ENCODE data around the gene RRAGC. TPM values are rescaled to one million over a fixed set of nuclear protein-coding genes. Genes with fewer than 3 reads are reported as not detected.
A peak's percentile ranks its signal among the peaks of the same experiment; 100 is the strongest.
"Not testable (repeated sequence)": the region's sequence is repeated elsewhere in the genome, so short reads cannot be mapped to it uniquely, and the experiment has no call there.

RRAGC gene
- total RNA-seq, 2 experiments from 2014 or later: 17.2 to 17.5 TPM

GRCh38 chr1:38819516-38819915 lies 40.1 kb downstream of the RRAGC start:
- no peaks in the 10 kb centered on the region for H3K9me3 Mint-ChIP-seq
- H3K27me3 Mint-ChIP-seq: peaks cover 68% of the 10 kb centered on the region
- no peak overlapping the region for H3K27ac Mint-ChIP-seq
- ChIA-PET POLR2A (no interaction called here), CTCF (interaction anchor here (1.3 to 1.7 kb wide), 2 partner anchors 16 to 102 kb away, joined by 3 to 4 read pairs; no protein-coding TSS in a partner anchor)
- no peak overlapping the region for H3K4me3 Mint-ChIP-seq
- H3K36me3 Mint-ChIP-seq (ENCODE audit: low read depth): no peaks in the 10 kb centered on the region
- DNase-seq: no peak
- peaks cover 22% of the 10 kb centered on the region for H3K4me1 Mint-ChIP-seq

DNA sequence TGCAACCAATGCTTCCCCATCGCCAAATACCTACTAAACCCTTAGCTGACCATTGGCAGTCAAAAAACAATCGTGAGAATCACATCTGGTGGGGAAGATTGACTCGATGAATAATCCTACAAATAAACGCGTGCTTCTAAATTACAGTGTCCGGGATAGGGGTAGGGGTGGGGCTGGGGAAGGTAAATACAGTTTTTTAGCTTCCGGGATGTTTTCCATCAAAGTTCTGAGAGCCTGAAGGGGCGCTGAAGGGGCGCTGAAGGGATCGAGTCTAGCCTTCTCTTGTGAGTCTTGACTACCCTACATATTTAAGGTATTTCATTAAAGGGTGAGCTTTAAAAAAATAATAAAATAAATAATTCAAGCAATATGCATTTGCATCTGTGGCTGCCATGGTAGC lies 40.5 kb downstream of the RRAGC start:
- H3K27ac Mint-ChIP-seq: no peak overlapping the region
- no peaks in the 10 kb centered on the region for H3K36me3 Mint-ChIP-seq (ENCODE audit: low read depth)
- ChIA-PET CTCF (interaction anchor here (0.5 kb wide), 1 partner anchor 279 kb away, joined by 3 read pairs; no protein-coding TSS in a partner anchor), POLR2A (no interaction called here)
- no peaks in the 10 kb centered on the region for H3K9me3 Mint-ChIP-seq
- H3K4me3 Mint-ChIP-seq: no peak overlapping the region
- H3K4me1 Mint-ChIP-seq: peaks cover 22% of the 10 kb centered on the region
- no peak for DNase-seq
- peaks cover 69% of the 10 kb centered on the region for H3K27me3 Mint-ChIP-seq

GRCh38 chr1:38818175-38818976 lies 41.2 kb downstream of the RRAGC start:
- H3K27ac Mint-ChIP-seq: no peak overlapping the region
- POLR2A ChIA-PET: no interaction called here
- H3K4me1 Mint-ChIP-seq: peaks cover 22% of the 10 kb centered on the region
- H3K36me3 Mint-ChIP-seq (ENCODE audit: low read depth): no peaks in the 10 kb centered on the region
- CTCF ChIA-PET: interaction anchor here (0.5 to 0.6 kb wide), 2 partner anchors 241 to 279 kb away, joined by 3 read pairs; no protein-coding TSS in a partner anchor
- H3K9me3 Mint-ChIP-seq: no peaks in the 10 kb centered on the region
- H3K4me3 Mint-ChIP-seq: no peak overlapping the region
- DNase-seq: peak; percentile 32
- H3K27me3 Mint-ChIP-seq: peaks cover 75% of the 10 kb centered on the region

- H3K9me3 Mint-ChIP-seq: no peaks in the 10 kb centered on the region
- H3K4me1 Mint-ChIP-seq: peaks cover 22% of the 10 kb centered on the region
- ChIA-PET CTCF (no interaction called here), POLR2A (no interaction called here)
- H3K27me3 Mint-ChIP-seq: peaks cover 81% of the 10 kb centered on the region
- no peak for DNase-seq
- no peak overlapping the region for H3K4me3 Mint-ChIP-seq
- no peaks in the 10 kb centered on the region for H3K36me3 Mint-ChIP-seq (ENCODE audit: low read depth)
- H3K27ac Mint-ChIP-seq: no peak overlapping the region
Observed at GRCh38 chr1:38817267-38818174, 42.1 kb downstream of the RRAGC start.

- POLR2A ChIA-PET: no interaction called here
Observed at GRCh38 chr1:38815903-38816627, 43.5 kb downstream of the RRAGC start.

GRCh38 chr1:38814984-38815464 lies 44.5 kb downstream of the RRAGC start:
- no peak overlapping the region for H3K27ac Mint-ChIP-seq
- H3K27me3 Mint-ChIP-seq: peaks cover 74% of the 10 kb centered on the region
- no peaks in the 10 kb centered on the region for H3K36me3 Mint-ChIP-seq (ENCODE audit: low read depth)
- no peak for DNase-seq
- ChIA-PET CTCF (no interaction called here), POLR2A (no interaction called here)
- H3K4me1 Mint-ChIP-seq: peaks cover 22% of the 10 kb centered on the region
- H3K9me3 Mint-ChIP-seq: no peaks in the 10 kb centered on the region
- H3K4me3 Mint-ChIP-seq: no peak overlapping the region

More at GRCh38 chr1:38815903-38816627, 43.5 kb downstream of the RRAGC start:
- Mint-ChIP-seq H3K27ac (no peak overlapping the region), H3K36me3 (ENCODE audit: low read depth) (no peaks in the 10 kb centered on the region), H3K4me1 (peaks cover 22% of the 10 kb centered on the region), H3K9me3 (no peaks in the 10 kb centered on the region), H3K27me3 (peaks cover 76% of the 10 kb centered on the region), H3K4me3 (no peak overlapping the region)
- CTCF ChIA-PET: no interaction called here
- peak; percentile 13 for DNase-seq

- Mint-ChIP-seq H3K9me3 (no peaks in the 10 kb centered on the region), H3K4me3 (no peak overlapping the region), H3K27me3 (peaks cover 70% of the 10 kb centered on the region), H3K27ac (no peak overlapping the region), H3K4me1 (peaks cover 22% of the 10 kb centered on the region), H3K36me3 (ENCODE audit: low read depth) (no peaks in the 10 kb centered on the region)
- DNase-seq: no peak
- ChIA-PET POLR2A (no interaction called here), CTCF (no interaction called here)
Observed at GRCh38 chr1:38814444-38814983, 45.1 kb downstream of the RRAGC start.

DNA sequence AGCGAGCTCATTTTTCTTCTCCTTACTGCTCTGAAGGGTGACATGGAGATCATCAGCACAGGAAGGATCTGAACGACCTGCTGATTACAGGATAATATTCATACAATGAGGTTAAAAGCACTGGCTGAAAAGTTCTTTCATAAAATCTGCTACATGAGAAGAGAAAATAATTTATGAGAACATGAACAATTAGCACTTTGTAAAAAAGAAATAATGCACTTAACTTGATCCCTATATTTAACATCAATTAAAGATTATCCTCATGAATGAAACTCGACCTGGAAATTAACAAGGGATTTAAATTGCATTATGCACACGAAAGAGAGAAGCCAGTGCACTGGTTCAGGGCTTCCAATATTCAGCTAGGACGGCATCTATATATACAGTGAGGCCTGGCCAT lies 46.6 kb downstream of the RRAGC start:
- ChIA-PET CTCF (interaction anchor here (1.1 kb wide), 1 partner anchor 1358 kb away, joined by 3 read pairs; no protein-coding TSS in a partner anchor), POLR2A (no interaction called here)
- peaks cover 70% of the 10 kb centered on the region for H3K27me3 Mint-ChIP-seq
- no peak for DNase-seq
- H3K9me3 Mint-ChIP-seq: no peaks in the 10 kb centered on the region
- no peak overlapping the region for H3K27ac Mint-ChIP-seq
- H3K4me3 Mint-ChIP-seq: no peak overlapping the region
- no peaks in the 10 kb centered on the region for H3K36me3 Mint-ChIP-seq (ENCODE audit: low read depth)
- H3K4me1 Mint-ChIP-seq: peaks cover 17% of the 10 kb centered on the region

GRCh38 chr1:38811466-38811865 lies 48.1 kb downstream of the RRAGC start:
- DNase-seq; H3K9me3 Mint-ChIP-seq; CTCF ChIA-PET; H3K27ac Mint-ChIP-seq; H3K4me3 Mint-ChIP-seq; POLR2A ChIA-PET; H3K36me3 Mint-ChIP-seq (ENCODE audit: low read depth); H3K4me1 Mint-ChIP-seq: not testable (repeated sequence)
- peaks cover 69% of the 10 kb centered on the region for H3K27me3 Mint-ChIP-seq

DNA sequence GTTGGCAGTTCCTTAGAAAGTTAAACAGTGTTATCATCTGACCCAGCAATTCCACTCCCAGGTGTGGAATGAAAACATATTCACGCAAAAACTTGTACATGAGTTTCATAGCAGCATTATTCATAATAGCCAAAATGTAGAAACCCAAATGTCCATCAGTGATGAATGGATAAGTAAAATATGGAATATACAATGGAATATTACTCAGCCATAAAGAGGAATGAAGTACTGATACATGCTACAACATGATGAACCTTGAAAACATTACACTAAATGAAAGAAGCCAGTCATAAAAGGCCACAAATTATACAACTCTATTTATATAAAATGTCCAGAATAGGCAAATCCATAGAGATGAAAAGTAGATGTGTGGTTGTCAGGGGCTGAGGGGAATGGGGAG lies 53.5 kb downstream of the RRAGC start:
- Mint-ChIP-seq H3K4me1 (peaks cover 5% of the 10 kb centered on the region), H3K4me3 (no peak overlapping the region), H3K27me3 (peaks cover 69% of the 10 kb centered on the region), H3K27ac (no peak overlapping the region), H3K36me3 (ENCODE audit: low read depth) (no peaks in the 10 kb centered on the region), H3K9me3 (no peaks in the 10 kb centered on the region)
- POLR2A ChIA-PET: no interaction called here
- CTCF ChIA-PET: no interaction called here
- DNase-seq: no peak

- CTCF ChIA-PET: no interaction called here
- Mint-ChIP-seq H3K4me3 (no peak overlapping the region), H3K9me3 (no peaks in the 10 kb centered on the region), H3K4me1 (peaks cover 5% of the 10 kb centered on the region), H3K36me3 (ENCODE audit: low read depth) (no peaks in the 10 kb centered on the region), H3K27ac (no peak overlapping the region), H3K27me3 (peaks cover 61% of the 10 kb centered on the region)
- POLR2A ChIA-PET: no interaction called here
- DNase-seq: no peak
Observed at GRCh38 chr1:38805036-38805435, 54.5 kb downstream of the RRAGC start.

GRCh38 chr1:38804062-38804886 lies 55.3 kb downstream of the RRAGC start:
- DNase-seq: no peak
- Mint-ChIP-seq H3K9me3 (no peaks in the 10 kb centered on the region), H3K27ac (no peak overlapping the region), H3K27me3 (peaks cover 63% of the 10 kb centered on the region), H3K4me1 (peaks cover 5% of the 10 kb centered on the region), H3K4me3 (peak overlapping the region; percentile 34), H3K36me3 (ENCODE audit: low read depth) (no peaks in the 10 kb centered on the region)
- ChIA-PET CTCF (no interaction called here), POLR2A (no interaction called here)

Measured in activated CD4-positive, alpha-beta T cell treated with anti-CD3 and anti-CD28 coated beads, Interleukin-2, amount 10 ng/mL, durations not matched to agents 7 days and 5 days (primary cell).